Upper lobe of left lung (tissue), 6 donors: ENCODE results near the gene MARCO. TPM values are rescaled to one million over a fixed set of nuclear protein-coding genes. Genes with fewer than 3 reads are reported as not detected.
A peak's percentile ranks its signal among the peaks of the same experiment; 100 is the strongest.

Experiments
- ATAC-seq, 2 donors: fragments of 200-7000 bp; cut with Tn5 transposase; one replicate each; pipeline ENCODE4 v1.9.1; 2022; ENCODE audit warnings: mild to moderate bottlenecking in 2 of 2, moderate library complexity in 2 of 2; ENCODE audit not compliant: low FRiP score in 2 of 2
- DNase-seq, 2 donors: peaks; one replicate each; pipeline ENCODE4 v3.0.0-alpha.2; 2019 to 2020
- H3K27ac ChIP-seq, 4 donors: fragments of 200-600 bp; sonication (generic); one replicate each; pipeline ENCODE4 v1.5.1; 2016 to 2019
- H3K27me3 ChIP-seq, 4 donors: fragments of 200-600 bp; sonication (generic); one replicate each; pipeline ENCODE4 v1.5.1; 2017 to 2019
- H3K36me3 ChIP-seq, 4 donors: fragments of 200-600 bp; sonication (generic); one replicate each; pipeline ENCODE4 v1.5.1; 2016 to 2019
- H3K4me1 ChIP-seq, 4 donors: fragments of 200-600 bp; sonication (generic); one replicate each; pipeline ENCODE4 v1.5.1; 2018 to 2019
- H3K4me3 ChIP-seq, 4 donors: fragments of 200-600 bp; sonication (generic); one replicate each; pipeline ENCODE4 v1.5.1; 2017 to 2019; ENCODE audit warnings: mild to moderate bottlenecking in 2 of 4, moderate library complexity in 1 of 4
- H3K9me3 ChIP-seq, 4 donors: fragments of 200-600 bp; sonication (generic); one replicate each; pipeline ENCODE4 v1.5.1; 2018 to 2019
- EP300 ChIP-seq, 4 donors: sonication (generic); formaldehyde crosslinking; IDR thresholded peaks; one replicate each; pipeline ENCODE4 v1.5.1; 2017; ENCODE audit warnings: antibody characterized with exemption in 4 of 4, control low read depth in 2 of 4
- POLR2A ChIP-seq, 4 donors: fragments of 450-650 bp; IDR thresholded peaks; one replicate each; pipeline ENCODE4 v1.5.1; 2016 to 2017; ENCODE audit warnings: antibody characterized with exemption in 4 of 4, mild to moderate bottlenecking in 2 of 4
- POLR2AphosphoS5 ChIP-seq, 2 donors: sonication (generic); formaldehyde crosslinking; IDR thresholded peaks; one replicate each; pipeline ENCODE4 v1.5.1; 2017; ENCODE audit warnings: antibody characterized with exemption in 2 of 2
- WGBS, 2 donors: methylation state at CpG; one replicate each; pipeline ENCODE4 v1.1.5; 2017 to 2018; 5-methylcytosine and 5-hydroxymethylcytosine counted together
- total RNA-seq, 6 donors: library from RNA; depleted of rRNA in 4 of 6; stranded (reverse); fragments of >200 nt in 4 of 6; gene quantifications; one replicate each; pipeline versions ENCODE4 v1.1.0 to v1.2.1, GENCODE V29; 2016 to 2021
- TF ChIP-seq, protein P1 (sequence below), 6 experiments: fragments of 450-650 bp in 4 of 6; fragments of 200-600 bp in 2 of 6; sonication (generic) in 2 of 6; IDR thresholded peaks; one replicate each; pipeline ENCODE4 v1.5.1; 2016 to 2019; ENCODE audit warnings: antibody characterized with exemption in 6 of 6
- donor health status: DM: no; HTN: no; CAD: no; lungs with moderate emphysema.
- donor health status: DM: no; HTN: yes; CAD: no; lungs with severe emphysema.

The MARCO gene
- total RNA-seq, 6 donors from 2014 or later = 148 to 499 (median 316) TPM

DNA sequence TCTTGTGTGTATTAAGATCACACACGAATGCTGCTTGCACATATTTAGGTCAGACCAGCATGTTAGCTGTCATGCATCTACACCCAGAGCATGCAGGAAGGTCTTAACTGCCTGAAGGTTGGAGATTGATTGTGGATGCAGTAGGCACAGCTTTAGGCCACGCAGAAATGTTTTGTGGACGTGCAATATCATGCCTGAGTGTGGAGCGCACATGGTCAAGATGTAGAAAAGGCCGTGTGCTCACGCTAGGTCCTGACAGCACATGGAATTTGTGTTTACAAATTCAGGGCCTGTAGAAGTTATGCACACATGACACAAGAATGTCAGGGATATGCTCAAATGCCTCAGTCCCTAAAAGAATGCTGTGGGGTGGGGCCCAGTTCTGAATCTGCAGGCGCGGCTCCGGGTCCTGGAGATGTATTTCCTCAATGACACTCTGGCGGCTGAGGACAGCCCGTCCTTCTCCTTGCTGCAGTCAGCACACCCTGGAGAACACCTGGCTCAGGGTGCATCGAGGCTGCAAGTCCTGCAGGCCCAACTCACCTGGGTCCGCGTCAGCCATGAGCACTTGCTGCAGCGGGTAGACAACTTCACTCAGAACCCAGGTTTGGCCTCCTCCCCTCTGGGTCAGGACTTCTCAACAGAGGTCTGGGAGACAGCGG, 27.9 kb downstream of the MARCO start:
- no peaks in the 10 kb centered on the region for H3K9me3 ChIP-seq
- ATAC-seq = no peak
- no peak for DNase-seq
- H3K36me3 ChIP-seq = no peaks in the 10 kb centered on the region
- TF ChIP-seq POLR2AphosphoS5 (IDR thresholded peaks at IDR 0.05) (no peak), POLR2A (IDR thresholded peaks at IDR 0.05) (no peak), EP300 (IDR thresholded peaks at IDR 0.05) (no peak)
- TF ChIP-seq, protein P1, sequence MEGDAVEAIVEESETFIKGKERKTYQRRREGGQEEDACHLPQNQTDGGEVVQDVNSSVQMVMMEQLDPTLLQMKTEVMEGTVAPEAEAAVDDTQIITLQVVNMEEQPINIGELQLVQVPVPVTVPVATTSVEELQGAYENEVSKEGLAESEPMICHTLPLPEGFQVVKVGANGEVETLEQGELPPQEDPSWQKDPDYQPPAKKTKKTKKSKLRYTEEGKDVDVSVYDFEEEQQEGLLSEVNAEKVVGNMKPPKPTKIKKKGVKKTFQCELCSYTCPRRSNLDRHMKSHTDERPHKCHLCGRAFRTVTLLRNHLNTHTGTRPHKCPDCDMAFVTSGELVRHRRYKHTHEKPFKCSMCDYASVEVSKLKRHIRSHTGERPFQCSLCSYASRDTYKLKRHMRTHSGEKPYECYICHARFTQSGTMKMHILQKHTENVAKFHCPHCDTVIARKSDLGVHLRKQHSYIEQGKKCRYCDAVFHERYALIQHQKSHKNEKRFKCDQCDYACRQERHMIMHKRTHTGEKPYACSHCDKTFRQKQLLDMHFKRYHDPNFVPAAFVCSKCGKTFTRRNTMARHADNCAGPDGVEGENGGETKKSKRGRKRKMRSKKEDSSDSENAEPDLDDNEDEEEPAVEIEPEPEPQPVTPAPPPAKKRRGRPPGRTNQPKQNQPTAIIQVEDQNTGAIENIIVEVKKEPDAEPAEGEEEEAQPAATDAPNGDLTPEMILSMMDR (IDR thresholded peaks at IDR 0.05) = no peak
- H3K27ac ChIP-seq = peak overlapping the region in 2 of 4 donors; percentile 45 to 73
- H3K27me3 ChIP-seq = no peaks in the 10 kb centered on the region
- H3K4me3 ChIP-seq = no peak overlapping the region
- peaks cover 0 to 4% (median 0%) of the 10 kb centered on the region in 4 donors for H3K4me1 ChIP-seq
- 84 to 86% methylated on average over 6 to 15 of the region's 16 CpGs for WGBS, 2 donors

DNA sequence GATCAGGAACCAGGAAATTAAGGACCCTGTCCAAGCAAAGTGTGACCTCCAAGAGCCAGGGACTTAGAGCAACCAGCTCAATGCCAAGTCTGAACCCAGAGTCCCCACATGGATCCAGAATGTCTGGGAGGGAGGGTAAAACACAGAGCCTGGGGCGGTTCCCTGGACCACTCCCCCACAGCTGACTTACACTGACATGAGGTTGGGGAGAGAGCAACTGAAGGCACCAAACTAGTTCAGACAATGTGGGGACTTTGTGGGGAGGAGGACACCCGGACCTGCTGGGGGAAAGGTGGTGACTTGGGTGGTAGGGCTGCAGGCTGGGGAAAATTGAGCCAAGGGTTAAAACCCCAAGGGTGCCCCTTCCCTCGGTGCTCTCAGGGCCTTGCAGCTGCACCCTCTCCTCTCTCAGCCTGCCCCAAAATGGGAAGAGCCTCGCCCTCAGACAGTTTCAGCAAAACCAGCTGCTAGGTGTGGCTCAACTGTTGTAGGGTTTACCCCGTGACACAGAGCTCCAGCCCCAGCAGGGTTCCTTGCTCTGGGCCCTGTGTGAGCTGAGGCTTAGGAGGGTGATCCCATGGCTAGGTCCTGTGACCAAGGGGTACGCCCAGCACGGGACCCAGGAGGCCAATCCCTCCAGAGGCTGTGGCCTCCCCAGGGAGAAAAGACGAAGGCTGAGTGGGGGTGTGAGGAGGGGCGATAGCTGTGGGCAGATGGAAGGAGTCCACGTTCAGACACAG, 28.6 kb downstream of the MARCO start:
- no peak overlapping the region for H3K4me3 ChIP-seq
- TF ChIP-seq EP300 (IDR thresholded peaks at IDR 0.05) (peak in 1 of 4 donors; percentile 53), POLR2AphosphoS5 (IDR thresholded peaks at IDR 0.05) (peak in 1 of 2 donors; percentile 38), POLR2A (IDR thresholded peaks at IDR 0.05) (peak in 1 of 4 donors; percentile 74)
- TF ChIP-seq, protein P1 (IDR thresholded peaks at IDR 0.05) = no peak
- no peaks in the 10 kb centered on the region for H3K9me3 ChIP-seq
- peaks cover 0 to 4% (median 0%) of the 10 kb centered on the region in 4 donors for H3K4me1 ChIP-seq
- ATAC-seq (peak; percentile 60 to 79), DNase-seq (peak in 1 of 2 donors; percentile 68)
- no peaks in the 10 kb centered on the region for H3K36me3 ChIP-seq
- no peaks in the 10 kb centered on the region for H3K27me3 ChIP-seq
- 63 to 67% methylated on average over 7 to 10 of the region's 10 CpGs for WGBS, 2 donors
- H3K27ac ChIP-seq = peak overlapping the region in 3 of 4 donors; percentile 30 to 73 (median 72)

DNA sequence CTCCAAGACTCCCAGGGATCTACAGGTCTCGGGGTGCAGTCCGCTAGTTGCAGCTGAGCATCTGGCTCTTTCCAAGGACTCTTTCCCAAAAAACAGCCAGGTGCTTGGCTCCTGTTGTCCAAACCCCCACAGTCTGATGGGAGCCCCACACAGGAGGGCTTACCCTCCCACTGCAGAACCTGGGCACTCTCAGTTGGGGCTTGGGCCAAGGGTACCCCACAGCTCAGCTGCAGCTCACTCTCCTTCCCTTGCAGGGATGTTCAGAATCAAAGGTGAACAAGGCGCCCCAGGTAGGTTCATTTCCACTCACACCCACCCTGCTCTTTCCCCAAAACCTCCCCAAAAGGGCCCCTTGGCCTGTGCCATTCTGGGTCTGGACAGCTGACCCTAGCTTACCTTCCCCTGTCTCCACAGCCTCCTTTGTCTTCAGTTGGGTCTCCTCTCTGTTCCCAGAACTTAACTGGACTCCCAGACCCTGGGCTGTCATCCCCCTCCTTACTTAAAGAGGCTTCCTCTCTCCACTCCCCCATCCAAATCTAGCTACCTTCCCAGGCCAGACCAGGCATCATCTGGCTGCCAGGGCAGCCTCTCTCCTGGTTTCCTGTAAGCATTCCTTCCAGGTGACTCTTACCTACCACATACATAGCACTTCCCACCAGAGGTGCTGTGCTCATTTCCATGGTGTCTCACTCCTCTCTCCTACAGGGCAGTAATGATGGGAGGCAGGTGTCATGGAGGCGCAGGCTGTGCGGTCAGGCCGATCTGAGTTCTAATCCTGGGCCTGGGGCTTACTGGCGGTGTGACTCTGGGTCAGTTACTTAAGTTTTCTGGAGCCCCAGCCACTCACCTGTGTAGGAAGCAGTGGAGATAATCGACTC, 29.5 kb downstream of the MARCO start:
- no peak overlapping the region for H3K4me3 ChIP-seq
- no peaks in the 10 kb centered on the region for H3K36me3 ChIP-seq
- 85 to 88% methylated on average over 8 of the region's 8 CpGs for WGBS, 2 donors
- H3K9me3 ChIP-seq = peaks cover 0 to 2% (median 0%) of the 10 kb centered on the region in 4 donors
- H3K27ac ChIP-seq = peak overlapping the region in 3 of 4 donors; percentile 30 to 73 (median 72)
- DNase-seq (no peak), ATAC-seq (no peak)
- no peaks in the 10 kb centered on the region for H3K27me3 ChIP-seq
- H3K4me1 ChIP-seq = peaks cover 0 to 4% (median 0%) of the 10 kb centered on the region in 4 donors
- TF ChIP-seq POLR2AphosphoS5 (IDR thresholded peaks at IDR 0.05) = no peak
- TF ChIP-seq, protein P1 (IDR thresholded peaks at IDR 0.05) = no peak
- no peak for TF ChIP-seq POLR2A (IDR thresholded peaks at IDR 0.05)
- no peak for TF ChIP-seq EP300 (IDR thresholded peaks at IDR 0.05)

DNA sequence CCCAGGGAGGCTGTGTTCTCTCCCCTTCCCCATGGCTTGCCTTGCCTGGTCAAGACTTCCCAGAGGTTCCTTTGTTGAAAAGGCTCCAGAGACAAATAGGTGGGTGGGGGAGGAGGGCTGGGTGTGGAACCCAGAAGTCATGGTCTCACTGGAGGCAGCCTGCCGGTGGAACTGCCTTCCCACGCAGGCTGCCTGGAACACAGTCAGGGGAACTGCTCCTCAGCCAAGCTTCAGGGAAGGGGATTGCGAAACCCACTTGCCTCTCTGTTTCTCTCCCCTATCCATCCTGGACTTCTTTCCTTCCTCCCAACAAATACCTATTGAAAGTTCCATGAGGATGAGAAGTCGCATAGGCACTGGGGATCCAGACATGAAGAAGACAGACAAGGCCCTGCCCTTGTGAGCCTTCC, 31.6 kb downstream of the MARCO start:
- WGBS, 2 donors = 71 to 78% methylated on average over 4 of the region's 4 CpGs
- peak in 1 of 2 donors; percentile 82 for ATAC-seq
- Histone ChIP-seq H3K27ac (peak overlapping the region in 2 of 4 donors; percentile 18 to 49), H3K36me3 (no peaks in the 10 kb centered on the region), H3K27me3 (no peaks in the 10 kb centered on the region), H3K4me3 (no peak overlapping the region), H3K9me3 (peaks cover 0 to 4% (median 0%) of the 10 kb centered on the region in 4 donors), H3K4me1 (peaks cover 0 to 4% (median 0%) of the 10 kb centered on the region in 4 donors)
- DNase-seq = peak in 1 of 2 donors; percentile 59
- peak in 1 of 4 donors; percentile 46 for TF ChIP-seq POLR2A (IDR thresholded peaks at IDR 0.05)
- no peak for TF ChIP-seq EP300 (IDR thresholded peaks at IDR 0.05)
